Measurements from ENCODE around the gene BAZ2B.

GRCh38 chr2:159379181-159379580, 237.2 kb downstream of the BAZ2B start:
- TF ChIP-seq CTCF (IDR thresholded peaks at IDR 0.05) (no peak), POLR2A (IDR thresholded peaks at IDR 0.05) (no peak)
